Fibroblast of skin of scalp (primary cell): ENCODE results near the gene ZFYVE26.
A peak's percentile ranks its signal among the peaks of the same experiment; 100 is the strongest.

Source experiments
- DNase-seq: peaks from one replicate; pipeline ENCODE4 v3.0.0-alpha.2; 2013

ZFYVE26 gene

GRCh38 chr14:67815573-67816225, 691 bp downstream of the ZFYVE26 start:
- DNase-seq: peak; percentile 12

- no peak for DNase-seq
Measured at GRCh38 chr14:67814821-67815220, 1.6 kb downstream of the ZFYVE26 start.

GRCh38 chr14:67806246-67806645, 10.1 kb downstream of the ZFYVE26 start:
- peak; percentile 35 for DNase-seq

- DNase-seq: no peak
Measured at GRCh38 chr14:67800743-67801142, 15.6 kb downstream of the ZFYVE26 start.

- no peak for DNase-seq
Measured at GRCh38 chr14:67798731-67799130, 17.7 kb downstream of the ZFYVE26 start.

- no peak for DNase-seq
Measured at GRCh38 chr14:67787673-67788072, 28.7 kb downstream of the ZFYVE26 start.

GRCh38 chr14:67785270-67786109, 30.9 kb downstream of the ZFYVE26 start:
- no peak for DNase-seq

- DNase-seq: no peak
Measured at GRCh38 chr14:67784244-67784823, 32.1 kb downstream of the ZFYVE26 start.

- no peak for DNase-seq
Measured at GRCh38 chr14:67782090-67782489, 34.3 kb downstream of the ZFYVE26 start.

- no peak for DNase-seq
Measured at GRCh38 chr14:67778792-67779191, 37.6 kb downstream of the ZFYVE26 start.

- DNase-seq: no peak
Measured at GRCh38 chr14:67776653-67777322, 39.6 kb downstream of the ZFYVE26 start.

GRCh38 chr14:67773844-67774377, 42.5 kb downstream of the ZFYVE26 start:
- DNase-seq: no peak

GRCh38 chr14:67768219-67768618, 48.2 kb downstream of the ZFYVE26 start:
- DNase-seq: no peak

- DNase-seq: no peak
Measured at GRCh38 chr14:67766035-67766680, 50.2 kb downstream of the ZFYVE26 start.

- DNase-seq: no peak
Measured at GRCh38 chr14:67765192-67765834, 51.1 kb downstream of the ZFYVE26 start.

- DNase-seq: no peak
Measured at GRCh38 chr14:67764496-67764895, 51.9 kb downstream of the ZFYVE26 start.

GRCh38 chr14:67763158-67763822, 53.1 kb downstream of the ZFYVE26 start:
- no peak for DNase-seq

GRCh38 chr14:67762051-67762450, 54.3 kb downstream of the ZFYVE26 start:
- DNase-seq: no peak

GRCh38 chr14:67759916-67760315, 56.5 kb downstream of the ZFYVE26 start:
- no peak for DNase-seq

- DNase-seq: no peak
Measured at GRCh38 chr14:67757175-67757574, 59.2 kb downstream of the ZFYVE26 start.

- no peak for DNase-seq
Measured at GRCh38 chr14:67756496-67756895, 59.9 kb downstream of the ZFYVE26 start.
